ENCODE data around the gene DDX49. TPM values are rescaled to one million over a fixed set of nuclear protein-coding genes. Genes with fewer than 3 reads are reported as not detected.
"Not testable (repeated sequence)": the region's sequence is repeated elsewhere in the genome, so short reads cannot be mapped to it uniquely, and the experiment has no call there.

Gene DDX49
- total RNA-seq, 1 experiment from 2014 or later: 120 TPM

DNA sequence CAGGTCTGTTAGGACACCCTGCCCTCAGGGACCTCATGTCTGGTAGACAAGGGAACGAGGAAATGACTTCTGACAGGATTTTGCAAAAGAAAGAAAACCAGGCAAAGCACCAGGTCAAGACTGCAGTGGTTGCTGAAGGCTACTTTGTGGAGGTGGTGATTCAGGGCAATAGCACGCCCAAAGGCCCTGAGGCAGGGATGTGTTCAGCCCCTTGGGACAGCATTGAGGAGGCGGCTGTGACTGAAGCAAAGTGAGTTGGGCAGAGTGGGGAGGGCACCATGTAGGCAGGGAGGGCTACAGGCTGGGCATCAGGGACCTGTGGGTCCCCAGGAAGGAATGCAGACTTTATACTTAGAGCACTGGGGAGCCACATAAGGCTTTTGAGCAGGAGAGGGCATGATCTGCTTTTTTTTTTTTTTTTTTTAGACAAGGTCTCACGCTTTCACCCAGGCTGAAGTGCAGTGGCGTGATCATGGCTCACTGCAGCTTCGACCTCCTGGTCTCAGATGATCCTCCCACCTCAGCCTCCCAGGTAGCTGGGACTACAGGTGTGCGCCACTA is 32.3 kb downstream of the DDX49 start:
- no TSS peak for BruUV-seq (replicated peaks)
- Histone ChIP-seq H2AFZ (ENCODE audit: low read length) (no peak overlapping the region), H4K20me1 (ENCODE audit: low read length) (no peaks in the 10 kb centered on the region), H3K4me2 (ENCODE audit: low read length) (peak overlapping the region; percentile 43), H3K9ac (ENCODE audit: low read length) (no peak overlapping the region), H3K36me3 (ENCODE audit: low read depth, low read length) (no peaks in the 10 kb centered on the region), H3K79me2 (ENCODE audit: low read length) (no peaks in the 10 kb centered on the region), H3K9me2 (replicated peaks; ENCODE audit: low read length) (no peaks in the 10 kb centered on the region), H3K4me1 (ENCODE audit: insufficient read depth, low read length) (peaks cover 6% of the 10 kb centered on the region), H3K4me3 (ENCODE audit: low read length) (no peak overlapping the region), H3K27ac (ENCODE audit: low read length) (no peak overlapping the region), H3F3A (ENCODE audit: low read length, unreplicated experiment) (no peaks in the 10 kb centered on the region), H3K9me3 (ENCODE audit: low read length) (no peaks in the 10 kb centered on the region), H3K27me3 (ENCODE audit: low read length) (no peaks in the 10 kb centered on the region)
- POLR2A ChIA-PET (ENCODE audit: unreplicated experiment): no interaction called here
- CTCF ChIA-PET: no interaction called here
- intact Hi-C loops (cut with micrococcal nuclease): no loop called here
- ATAC-seq (peak; percentile 82), DNase-seq (peak; percentile 88)
- TF ChIP-seq EZH2phosphoT487 (IDR thresholded peaks at IDR 0.05; ENCODE audit: borderline replicate concordance, low read length) (no peak), EZH2 (IDR thresholded peaks at IDR 0.05; ENCODE audit: low read length, unreplicated experiment) (no peak)
- TF ChIP-seq, protein P1, sequence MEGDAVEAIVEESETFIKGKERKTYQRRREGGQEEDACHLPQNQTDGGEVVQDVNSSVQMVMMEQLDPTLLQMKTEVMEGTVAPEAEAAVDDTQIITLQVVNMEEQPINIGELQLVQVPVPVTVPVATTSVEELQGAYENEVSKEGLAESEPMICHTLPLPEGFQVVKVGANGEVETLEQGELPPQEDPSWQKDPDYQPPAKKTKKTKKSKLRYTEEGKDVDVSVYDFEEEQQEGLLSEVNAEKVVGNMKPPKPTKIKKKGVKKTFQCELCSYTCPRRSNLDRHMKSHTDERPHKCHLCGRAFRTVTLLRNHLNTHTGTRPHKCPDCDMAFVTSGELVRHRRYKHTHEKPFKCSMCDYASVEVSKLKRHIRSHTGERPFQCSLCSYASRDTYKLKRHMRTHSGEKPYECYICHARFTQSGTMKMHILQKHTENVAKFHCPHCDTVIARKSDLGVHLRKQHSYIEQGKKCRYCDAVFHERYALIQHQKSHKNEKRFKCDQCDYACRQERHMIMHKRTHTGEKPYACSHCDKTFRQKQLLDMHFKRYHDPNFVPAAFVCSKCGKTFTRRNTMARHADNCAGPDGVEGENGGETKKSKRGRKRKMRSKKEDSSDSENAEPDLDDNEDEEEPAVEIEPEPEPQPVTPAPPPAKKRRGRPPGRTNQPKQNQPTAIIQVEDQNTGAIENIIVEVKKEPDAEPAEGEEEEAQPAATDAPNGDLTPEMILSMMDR (conservative IDR thresholded peaks at IDR 0.05; ENCODE audit: low read depth, low read length): no peak

DNA sequence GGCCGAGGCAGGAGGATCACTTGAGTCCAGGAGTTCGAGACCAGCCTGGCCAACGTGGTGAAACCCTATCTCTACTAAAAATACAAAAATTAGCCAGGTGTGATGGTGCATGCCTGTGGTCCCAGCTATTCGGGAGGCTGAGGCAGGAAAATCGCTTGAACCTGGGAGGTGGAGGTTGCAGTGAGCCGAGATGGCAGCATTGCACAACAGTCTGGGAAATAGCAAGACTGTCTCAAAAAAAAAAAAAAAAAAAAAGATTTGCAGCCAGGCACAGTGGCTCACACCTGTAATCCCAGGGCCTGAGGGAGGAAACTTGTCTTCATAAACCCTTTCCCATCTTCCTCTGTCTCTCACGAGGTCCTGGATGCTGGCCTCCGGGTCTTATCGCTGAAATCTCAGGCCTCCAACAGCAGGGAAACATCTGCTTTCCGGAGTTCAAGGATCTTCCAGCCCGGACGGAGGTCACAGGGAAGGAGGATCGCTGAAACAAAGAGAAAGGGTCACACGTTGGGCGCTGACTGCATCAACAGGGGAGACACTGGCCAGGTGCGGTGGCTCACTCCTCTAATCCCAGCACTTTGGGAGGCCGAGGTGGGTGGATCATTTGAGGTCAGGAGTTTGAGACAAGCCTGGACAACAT is 33.0 kb downstream of the DDX49 start:
- H3F3A ChIP-seq (ENCODE audit: low read length, unreplicated experiment); H3K79me2 ChIP-seq (ENCODE audit: low read length); DNase-seq; H4K20me1 ChIP-seq (ENCODE audit: low read length); intact Hi-C loops (cut with micrococcal nuclease); H3K4me2 ChIP-seq (ENCODE audit: low read length); H3K9ac ChIP-seq (ENCODE audit: low read length); CTCF ChIA-PET; H2AFZ ChIP-seq (ENCODE audit: low read length); H3K27me3 ChIP-seq (ENCODE audit: low read length); H3K4me3 ChIP-seq (ENCODE audit: low read length); POLR2A ChIA-PET (ENCODE audit: unreplicated experiment); ATAC-seq; H3K9me2 ChIP-seq (replicated peaks; ENCODE audit: low read length); H3K27ac ChIP-seq (ENCODE audit: low read length); BruUV-seq (replicated peaks); H3K4me1 ChIP-seq (ENCODE audit: insufficient read depth, low read length); H3K36me3 ChIP-seq (ENCODE audit: low read depth, low read length); H3K9me3 ChIP-seq (ENCODE audit: low read length): not testable (repeated sequence)

DNA sequence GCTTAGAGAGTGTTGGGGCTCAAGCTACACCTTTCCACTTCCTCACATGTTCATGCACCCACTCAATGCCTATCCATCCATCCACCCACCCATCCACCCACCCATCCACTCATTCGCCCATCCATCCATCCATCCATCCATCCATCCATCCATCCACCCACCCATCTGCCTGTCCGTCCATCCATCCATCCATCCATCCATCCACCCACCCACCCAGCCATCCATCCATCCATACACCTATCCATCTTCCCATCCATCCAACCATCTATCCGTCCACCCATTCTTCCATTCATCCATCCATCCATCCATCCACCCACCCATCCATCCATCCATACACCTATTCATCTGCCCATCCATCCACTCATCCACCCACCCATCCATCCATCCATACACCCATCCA is 34.6 kb downstream of the DDX49 start:
- Histone ChIP-seq H4K20me1 (ENCODE audit: low read length) (no peaks in the 10 kb centered on the region), H3K4me1 (ENCODE audit: insufficient read depth, low read length) (peaks cover 6% of the 10 kb centered on the region), H3K9ac (ENCODE audit: low read length) (no peak overlapping the region), H3K9me3 (ENCODE audit: low read length) (no peaks in the 10 kb centered on the region), H3K4me2 (ENCODE audit: low read length) (no peak overlapping the region), H3K36me3 (ENCODE audit: low read depth, low read length) (no peaks in the 10 kb centered on the region), H3K27ac (ENCODE audit: low read length) (no peak overlapping the region), H3K4me3 (ENCODE audit: low read length) (no peak overlapping the region), H3K79me2 (ENCODE audit: low read length) (no peaks in the 10 kb centered on the region), H3K9me2 (replicated peaks; ENCODE audit: low read length) (no peaks in the 10 kb centered on the region), H3K27me3 (ENCODE audit: low read length) (no peaks in the 10 kb centered on the region), H2AFZ (ENCODE audit: low read length) (no peak overlapping the region), H3F3A (ENCODE audit: low read length, unreplicated experiment) (no peaks in the 10 kb centered on the region)
- ATAC-seq (no peak), DNase-seq (no peak)
- POLR2A ChIA-PET (ENCODE audit: unreplicated experiment): no interaction called here
- intact Hi-C loops (cut with micrococcal nuclease): no loop called here
- CTCF ChIA-PET: no interaction called here
- no peak for TF ChIP-seq EZH2phosphoT487 (IDR thresholded peaks at IDR 0.05; ENCODE audit: borderline replicate concordance, low read length)
- TF ChIP-seq EZH2 (IDR thresholded peaks at IDR 0.05; ENCODE audit: low read length, unreplicated experiment): no peak
- TF ChIP-seq, protein P1 (conservative IDR thresholded peaks at IDR 0.05; ENCODE audit: low read depth, low read length): no peak
- BruUV-seq (replicated peaks): no TSS peak
